NCI-H446 treated with DMSO at 0.1 percent for 48 hours (cell line): ENCODE results near the gene ESR2.
A peak's percentile ranks its signal among the peaks of the same experiment; 100 is the strongest.

Experiments used
- DNase-seq: peaks from one replicate; lab custom pipeline; 2025; lab: John Stamatoyannopoulos, UW

Gene ESR2

DNA sequence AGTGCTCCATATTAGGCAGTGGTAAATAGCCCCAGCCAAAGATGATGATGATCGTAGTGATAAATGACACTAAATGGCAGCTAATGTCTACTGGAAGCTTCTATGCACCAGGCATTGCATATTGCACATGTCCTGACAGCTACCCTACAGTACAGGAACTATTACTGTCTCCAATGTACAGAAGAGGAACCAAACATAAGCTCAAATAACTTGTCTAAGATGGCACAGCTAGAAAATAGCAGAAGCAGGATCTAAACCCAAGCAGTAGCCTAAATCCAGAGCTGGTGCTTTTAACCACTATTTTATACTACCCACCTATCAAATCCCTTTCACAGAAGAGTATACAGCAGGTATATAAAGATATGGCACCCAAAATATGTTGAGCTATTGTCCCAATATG is 28.9 kb downstream of the ESR2 start:
- DNase-seq = no peak

DNA sequence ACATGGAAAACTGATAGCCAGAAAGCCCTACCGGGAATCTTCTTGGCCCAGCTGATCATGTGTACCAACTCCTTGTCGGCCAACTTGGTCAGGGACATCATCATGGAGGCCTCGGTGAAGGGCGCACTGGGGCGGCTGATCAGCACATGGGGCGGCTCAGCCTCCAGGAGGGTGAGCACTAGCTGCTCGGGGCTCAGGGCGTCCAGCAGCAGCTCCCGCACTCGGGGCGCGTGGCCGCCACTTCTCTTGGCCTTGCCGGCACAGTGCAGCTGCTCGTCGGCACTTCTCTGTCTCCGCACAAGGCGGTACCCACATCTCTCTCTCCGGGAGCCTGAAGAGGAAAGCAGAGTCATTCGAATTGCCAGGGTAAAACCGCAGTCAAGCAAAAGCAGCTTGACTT is 33.8 kb downstream of the ESR2 start:
- no peak for DNase-seq

DNA sequence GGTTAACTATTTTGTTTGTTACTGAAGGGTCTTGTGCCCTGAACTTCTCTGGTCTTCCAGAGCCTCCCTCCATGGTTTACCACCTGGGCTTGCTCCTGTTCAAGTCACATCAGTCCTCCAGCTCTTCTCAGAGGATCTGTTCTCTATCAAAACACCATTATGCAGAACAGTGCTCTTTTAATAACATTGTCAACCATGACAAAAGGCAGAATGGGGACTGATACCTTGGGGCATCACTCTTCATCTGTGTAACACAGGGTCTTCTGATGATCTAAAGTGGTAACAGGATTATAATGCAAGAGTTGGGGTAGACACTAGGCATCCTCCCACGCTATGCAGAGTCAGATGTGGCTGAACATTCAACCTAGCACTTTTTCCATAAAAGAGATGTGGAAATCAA is 38.4 kb downstream of the ESR2 start:
- no peak for DNase-seq

DNA sequence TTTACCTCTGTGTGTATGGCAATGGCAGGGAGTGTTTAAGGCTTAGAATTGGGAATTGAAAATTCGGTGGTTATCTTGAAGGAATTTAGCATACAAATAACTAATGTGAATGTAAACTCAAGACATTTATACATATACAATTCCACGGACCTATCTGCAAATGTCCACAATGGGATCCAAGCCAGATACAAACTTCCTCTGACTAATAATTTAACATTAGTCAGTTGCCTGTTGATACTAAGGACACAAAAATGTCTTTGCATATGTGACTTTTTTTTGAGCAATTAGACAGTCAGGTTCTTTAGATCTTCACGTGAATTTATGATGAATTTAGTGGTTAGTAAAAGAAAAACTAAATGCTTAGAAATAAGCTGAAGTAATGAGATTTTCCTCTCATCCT is 40.5 kb downstream of the ESR2 start:
- no peak for DNase-seq

DNA sequence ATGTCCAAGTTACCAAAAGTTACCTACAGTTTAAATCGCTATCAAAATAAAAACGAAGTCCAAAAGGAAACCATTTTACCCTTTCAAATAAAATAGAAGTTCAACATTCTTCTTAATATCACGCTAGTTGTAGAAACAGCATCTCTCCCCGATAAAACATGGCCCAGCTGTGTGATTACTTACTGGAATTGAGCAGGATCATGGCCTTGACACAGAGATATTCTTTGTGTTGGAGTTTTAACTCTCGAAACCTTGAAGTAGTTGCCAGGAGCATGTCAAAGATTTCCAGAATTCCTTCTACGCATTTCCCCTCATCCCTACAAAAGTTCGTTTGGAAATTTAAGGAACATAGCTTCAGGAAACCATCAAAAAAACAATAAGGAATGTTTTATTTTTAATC is 44.8 kb downstream of the ESR2 start:
- no peak for DNase-seq

DNA sequence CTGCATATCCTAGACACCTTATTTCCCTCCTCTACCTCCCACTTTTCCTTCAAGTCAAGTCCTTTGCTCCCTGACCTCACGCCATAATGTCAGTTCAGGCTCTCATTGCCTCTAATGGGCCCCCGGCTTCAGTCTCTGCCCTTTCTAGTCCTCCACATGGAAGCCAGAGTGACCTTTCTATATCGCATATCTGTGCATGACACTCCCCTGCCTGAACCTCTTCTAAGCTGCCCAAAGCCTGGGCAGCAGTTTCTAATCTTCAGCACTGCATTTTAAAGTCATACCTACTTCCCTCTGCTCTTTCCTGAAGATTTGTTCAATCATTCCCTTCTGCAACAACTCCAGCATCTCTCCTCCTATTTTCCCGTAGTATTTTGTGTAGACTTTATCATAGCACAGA is 45.5 kb downstream of the ESR2 start:
- no peak for DNase-seq

DNA sequence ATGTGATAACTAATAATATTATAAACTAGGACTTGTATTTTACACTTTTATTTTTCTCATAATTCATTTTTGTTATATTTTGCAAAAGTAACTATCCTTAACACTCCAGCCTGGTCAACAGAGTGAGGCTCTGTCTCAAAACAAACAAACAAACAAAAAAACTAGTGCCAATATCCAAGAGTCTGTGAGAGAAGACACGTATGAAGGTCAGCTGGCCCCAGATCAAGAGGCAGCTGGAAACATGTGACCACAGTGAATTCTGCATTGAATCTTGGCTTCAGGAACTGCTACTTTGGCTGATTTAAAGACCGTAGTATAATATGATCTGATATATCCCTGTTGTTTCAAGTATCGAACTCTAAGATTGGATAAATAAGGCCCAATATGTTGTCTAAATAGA is 47.0 kb downstream of the ESR2 start:
- no peak for DNase-seq

DNA sequence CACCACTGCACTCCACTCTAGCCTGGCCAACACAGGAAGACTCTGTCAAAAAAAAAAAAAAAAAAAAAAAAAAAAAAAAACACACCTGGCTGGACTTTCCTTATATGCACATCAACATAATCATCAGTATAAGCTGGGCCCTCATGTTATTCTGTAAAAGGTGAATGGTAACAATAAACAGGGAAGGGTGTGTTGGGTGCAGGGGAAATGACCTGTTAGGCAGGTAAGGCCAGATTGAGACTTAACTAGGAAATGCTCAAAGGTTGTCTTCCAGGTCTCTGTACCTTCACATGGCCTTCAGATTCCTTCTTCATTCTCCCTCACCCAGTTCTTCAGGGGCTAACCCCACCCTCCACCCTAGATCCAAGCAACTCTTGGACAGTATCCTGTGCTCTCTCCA is 47.5 kb downstream of the ESR2 start:
- no peak for DNase-seq

- DNase-seq = no peak
Observed at GRCh38 chr14:64245491-64245890, 48.7 kb downstream of the ESR2 start.

DNA sequence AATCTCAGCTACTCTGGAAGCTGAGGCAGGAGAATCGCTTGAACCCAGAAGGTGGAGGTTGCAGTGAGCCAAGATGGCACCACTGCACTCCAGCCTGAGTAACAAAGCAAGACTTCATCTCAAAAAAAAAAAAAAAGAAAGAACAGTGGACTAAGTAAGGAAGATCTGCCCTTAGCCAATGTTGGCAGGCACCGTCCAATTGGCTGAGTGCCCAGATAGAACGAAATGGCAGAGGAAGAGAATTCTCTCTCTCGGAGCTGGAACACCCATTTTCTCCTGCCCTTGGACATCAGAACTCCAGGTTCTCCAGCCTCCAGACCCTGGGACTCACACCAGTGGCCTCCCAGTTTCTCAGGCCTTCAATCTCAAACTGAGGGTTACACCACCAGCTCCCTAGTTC is 49.9 kb downstream of the ESR2 start:
- peak; percentile 39 for DNase-seq

GRCh38 chr14:64238631-64239030 is 55.5 kb downstream of the ESR2 start:
- DNase-seq = no peak

DNA sequence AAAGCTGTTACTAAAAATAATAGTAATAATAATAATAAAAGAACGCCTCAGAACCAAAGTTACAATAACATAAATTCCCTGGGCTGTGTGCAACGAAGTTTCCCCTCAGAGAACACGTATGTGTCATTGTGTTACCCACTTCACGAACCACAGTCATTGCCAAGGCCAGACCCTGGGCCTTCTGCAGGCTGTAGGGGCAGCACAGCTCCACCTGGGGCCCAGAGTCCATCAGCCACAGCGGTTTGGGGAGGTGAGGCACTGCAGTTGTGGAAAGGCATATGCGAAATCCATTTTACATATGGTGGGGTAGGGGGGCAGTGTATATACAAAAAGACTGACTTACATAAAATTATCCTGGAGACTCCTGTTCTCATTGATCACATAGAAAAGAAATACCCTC is 56.1 kb downstream of the ESR2 start:
- no peak for DNase-seq

DNA sequence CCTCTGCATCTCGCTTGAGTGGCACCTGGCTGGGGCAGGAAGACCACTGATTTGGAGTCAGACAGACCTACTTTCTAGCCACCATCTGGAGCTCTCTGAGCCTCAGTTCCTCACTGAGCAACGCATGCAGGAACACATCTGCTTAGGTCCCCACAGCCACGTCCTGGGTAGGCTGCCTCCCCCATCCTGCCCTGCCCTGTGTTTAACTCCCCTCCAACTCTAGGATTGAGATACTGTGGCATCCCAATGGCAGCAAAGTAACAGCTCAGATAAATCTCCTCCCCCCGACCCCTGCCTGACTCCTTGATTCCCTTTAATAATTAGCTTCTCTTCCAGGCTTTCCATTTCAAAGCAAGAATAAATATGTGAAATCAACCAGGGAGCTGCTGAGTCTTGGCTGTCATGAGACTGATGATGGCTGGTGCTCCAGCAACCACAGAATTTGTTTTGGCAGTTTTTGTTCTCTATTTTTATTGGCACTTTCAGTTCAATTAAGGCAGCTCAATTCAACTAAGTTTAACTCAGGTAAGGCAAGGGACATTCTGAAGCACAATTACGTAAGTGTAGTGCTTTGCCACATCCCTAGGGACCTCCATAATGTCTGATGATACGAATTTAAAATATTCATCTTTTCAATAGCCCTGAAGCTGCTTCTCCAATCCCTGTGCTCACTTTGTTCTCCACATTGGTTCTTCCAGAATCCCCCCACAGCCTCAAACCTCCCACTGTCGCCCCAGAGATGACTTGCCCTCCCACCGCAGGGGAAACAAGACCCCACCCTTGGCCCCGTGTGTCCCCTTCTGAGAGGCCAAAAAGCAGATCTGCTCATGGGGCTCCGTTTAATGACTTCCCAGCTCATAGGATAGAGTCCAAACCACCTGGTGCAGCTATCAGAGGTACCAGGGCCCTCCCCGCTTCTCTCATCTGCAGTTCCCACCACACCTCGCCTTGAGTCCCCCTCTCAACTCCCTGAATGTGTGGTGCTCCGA is 58.2 kb downstream of the ESR2 start:
- DNase-seq = no peak

DNA sequence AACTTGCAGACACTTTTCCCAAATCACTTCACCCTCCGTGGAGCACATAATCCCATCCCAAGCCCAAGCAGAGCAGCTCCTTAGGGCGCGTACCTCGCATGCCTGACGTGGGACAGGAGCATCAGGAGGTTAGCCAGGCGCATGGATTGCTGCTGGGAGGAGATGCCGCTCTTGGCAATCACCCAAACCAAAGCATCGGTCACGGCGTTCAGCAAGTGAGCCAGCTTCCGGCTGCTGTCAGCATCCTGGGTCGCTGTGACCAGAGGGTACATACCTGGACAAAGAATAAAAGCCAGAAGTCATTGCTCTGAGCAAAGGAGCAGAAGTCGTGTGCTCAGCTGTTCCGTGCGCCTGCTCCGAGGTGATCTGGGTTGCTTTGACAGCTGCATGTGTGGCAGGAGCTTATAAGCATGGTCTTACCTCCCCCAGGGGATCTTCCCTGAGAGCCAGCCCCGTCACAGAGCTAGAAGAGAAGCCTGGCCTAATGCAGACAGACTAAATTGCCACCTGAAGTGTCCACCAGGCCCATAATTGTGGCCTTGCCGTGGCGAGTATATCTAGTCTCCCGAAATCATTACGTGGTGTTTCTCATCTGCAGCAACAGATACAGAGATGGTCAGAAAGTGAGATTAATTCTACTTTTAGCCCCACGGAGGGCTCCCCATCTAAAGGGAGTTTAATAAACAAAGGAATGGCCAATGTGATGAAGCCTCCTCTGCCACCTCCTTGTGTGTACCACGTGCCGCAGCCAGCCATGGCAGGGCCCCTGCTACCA is 59.1 kb downstream of the ESR2 start:
- DNase-seq = no peak

- DNase-seq = no peak
Observed at GRCh38 chr14:64233531-64234190, 60.5 kb downstream of the ESR2 start.

- no peak for DNase-seq
Observed at GRCh38 chr14:64232944-64233343, 61.2 kb downstream of the ESR2 start.

DNA sequence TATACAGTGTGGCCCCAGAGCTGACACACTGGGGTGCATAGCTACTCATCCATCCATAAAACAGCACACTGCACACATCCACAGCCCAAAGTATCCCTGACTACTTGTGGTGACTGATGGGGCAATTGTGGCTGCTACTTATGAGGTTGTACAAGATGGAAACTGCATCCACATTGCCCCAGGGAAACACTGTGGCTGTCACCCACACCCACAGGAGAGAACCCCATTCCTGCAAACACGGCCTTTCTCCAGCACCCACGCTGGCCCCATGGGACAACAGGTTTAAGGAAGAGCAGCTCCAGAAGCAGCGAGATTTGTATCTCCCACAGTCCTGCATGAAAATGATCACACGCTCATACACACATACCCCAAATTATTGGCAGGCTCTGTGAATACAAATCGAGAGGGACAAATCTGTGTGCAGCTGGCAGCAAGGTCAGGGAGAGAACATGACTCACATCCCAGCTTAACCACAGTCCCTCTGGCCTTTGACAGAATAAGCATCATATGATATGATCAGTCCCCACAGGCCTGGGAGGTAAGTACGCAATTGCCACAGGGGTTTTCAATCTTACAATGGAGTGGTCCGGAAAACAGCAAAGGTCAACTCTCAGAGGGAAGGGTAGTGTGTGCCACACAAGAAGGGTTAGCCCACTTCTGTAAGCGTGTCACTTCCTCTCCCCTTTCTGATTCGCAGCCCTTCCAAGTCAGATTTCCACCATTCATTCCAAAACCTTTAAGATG is 61.9 kb downstream of the ESR2 start:
- no peak for DNase-seq

DNA sequence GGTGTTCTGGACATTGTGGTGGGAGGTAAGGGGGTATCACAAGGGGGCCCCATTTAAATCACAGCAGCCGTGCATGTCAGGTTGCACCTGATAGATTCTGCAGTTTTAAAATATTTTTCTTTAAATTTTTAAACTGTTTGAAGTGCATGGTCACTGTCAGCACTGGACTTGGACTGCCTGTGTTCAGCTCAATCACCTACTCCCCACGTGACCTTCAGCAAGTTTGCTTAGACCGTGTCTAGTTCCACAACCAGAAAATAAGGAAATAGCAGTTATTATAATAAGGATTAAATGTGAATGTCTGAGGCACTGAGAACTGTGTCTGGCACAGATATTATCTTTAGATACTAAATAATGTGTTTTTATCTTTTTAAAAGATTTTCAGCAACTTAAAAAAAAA is 64.7 kb downstream of the ESR2 start:
- no peak for DNase-seq

DNA sequence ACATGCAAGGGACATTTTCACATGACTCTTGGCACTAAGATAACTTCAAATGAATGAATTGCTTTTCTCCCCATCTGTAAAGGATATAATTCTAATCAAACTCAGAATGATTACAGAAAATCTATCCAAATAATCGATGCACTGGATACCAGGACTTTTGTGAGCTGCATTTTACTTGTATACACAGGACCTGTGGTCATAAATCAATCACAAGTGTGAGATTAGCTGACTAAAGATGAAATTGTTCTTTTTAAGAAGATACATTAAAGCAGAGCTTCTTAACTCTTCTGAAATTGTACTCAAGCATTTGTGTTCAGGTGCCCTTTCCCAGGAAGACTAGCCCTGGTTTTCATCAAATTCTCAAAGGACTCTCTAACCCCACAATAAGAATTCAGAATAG is 66.3 kb downstream of the ESR2 start:
- DNase-seq = no peak

DNA sequence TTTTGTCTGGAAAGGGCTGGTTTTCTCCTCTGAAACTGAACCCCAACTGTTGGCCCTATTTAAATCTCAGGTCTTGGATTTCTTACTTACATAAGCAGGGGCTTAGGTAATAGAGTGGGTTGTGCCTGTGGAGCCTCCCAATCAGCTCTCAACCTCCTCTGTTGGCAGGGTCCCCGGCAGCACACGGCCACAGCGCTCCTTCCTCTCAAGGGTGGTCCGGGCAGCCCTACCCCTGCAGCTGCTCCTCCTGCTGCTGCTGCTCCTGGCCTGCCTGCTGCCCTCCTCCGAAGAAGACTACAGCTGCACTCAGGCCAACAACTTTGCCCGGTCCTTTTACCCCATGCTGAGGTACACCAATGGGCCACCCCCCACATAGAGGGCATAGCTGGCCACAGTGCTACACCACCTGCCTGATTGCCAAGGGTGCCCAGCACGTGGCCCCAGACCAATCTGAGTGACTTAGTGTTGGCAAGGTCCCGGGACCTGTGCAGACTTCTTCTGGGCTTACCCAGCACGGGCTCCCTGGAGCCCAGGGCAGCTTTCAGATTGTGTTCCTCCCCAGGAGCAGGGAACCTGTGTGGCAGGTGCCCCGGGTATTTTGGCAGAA is 68.9 kb downstream of the ESR2 start:
- no peak for DNase-seq

- DNase-seq = no peak
Observed at GRCh38 chr14:64221391-64222003, 72.7 kb downstream of the ESR2 start.
